HG03469 (cell line): ENCODE data around the gene BHLHE23.

ENCODE experiments used
- ATAC-seq: cut with Tn5 transposase; IDR thresholded peaks from one replicate; pipeline ENCODE4 v1.9.1; 2021; ENCODE audit warnings: mild to moderate bottlenecking, moderate library complexity, moderate number of reproducible peaks; ENCODE audit not compliant: unreplicated experiment

Gene BHLHE23

GRCh38 chr20:63026582-63027165 is 19.9 kb upstream of the BHLHE23 start:
- ATAC-seq: no peak

DNA sequence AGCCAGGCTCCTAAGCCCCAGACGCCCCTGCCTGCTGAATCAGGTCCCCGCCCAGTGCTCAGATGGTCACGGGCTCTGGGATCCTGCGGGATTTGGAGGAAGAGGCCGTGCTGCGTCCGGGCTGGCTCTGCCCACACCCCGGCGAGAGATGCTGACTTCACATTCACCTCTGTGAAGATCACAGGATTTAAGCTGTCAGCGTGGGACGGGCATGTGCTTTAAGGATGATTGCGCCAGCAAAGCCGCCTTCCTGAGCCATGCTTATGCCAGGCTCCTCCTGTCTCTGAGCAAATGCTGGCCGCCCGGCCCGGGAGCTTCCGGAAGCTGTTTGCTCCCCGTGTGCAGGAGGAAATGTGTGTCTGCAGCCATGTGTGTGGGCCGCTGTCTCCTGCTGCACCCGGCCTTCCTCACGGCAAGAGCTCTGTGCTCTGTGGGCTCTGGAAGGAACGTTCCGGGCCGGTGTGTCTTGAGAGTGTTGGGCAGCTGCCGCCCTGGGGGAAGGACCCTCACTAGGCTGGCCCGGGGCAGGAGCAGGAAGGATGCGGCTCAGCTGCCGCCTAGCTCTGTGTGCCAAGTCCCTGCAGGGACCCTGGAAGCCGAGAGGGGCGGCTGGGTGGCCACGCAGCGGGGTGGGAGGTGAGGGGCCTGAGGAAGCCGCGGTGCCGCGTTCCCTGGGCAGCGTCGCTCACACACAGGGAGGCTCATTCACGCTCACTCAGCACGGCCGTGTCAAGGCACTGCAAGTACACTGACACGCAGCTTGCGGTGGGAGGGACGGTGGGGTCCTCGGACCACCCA is 19.0 kb upstream of the BHLHE23 start:
- no peak for ATAC-seq

DNA sequence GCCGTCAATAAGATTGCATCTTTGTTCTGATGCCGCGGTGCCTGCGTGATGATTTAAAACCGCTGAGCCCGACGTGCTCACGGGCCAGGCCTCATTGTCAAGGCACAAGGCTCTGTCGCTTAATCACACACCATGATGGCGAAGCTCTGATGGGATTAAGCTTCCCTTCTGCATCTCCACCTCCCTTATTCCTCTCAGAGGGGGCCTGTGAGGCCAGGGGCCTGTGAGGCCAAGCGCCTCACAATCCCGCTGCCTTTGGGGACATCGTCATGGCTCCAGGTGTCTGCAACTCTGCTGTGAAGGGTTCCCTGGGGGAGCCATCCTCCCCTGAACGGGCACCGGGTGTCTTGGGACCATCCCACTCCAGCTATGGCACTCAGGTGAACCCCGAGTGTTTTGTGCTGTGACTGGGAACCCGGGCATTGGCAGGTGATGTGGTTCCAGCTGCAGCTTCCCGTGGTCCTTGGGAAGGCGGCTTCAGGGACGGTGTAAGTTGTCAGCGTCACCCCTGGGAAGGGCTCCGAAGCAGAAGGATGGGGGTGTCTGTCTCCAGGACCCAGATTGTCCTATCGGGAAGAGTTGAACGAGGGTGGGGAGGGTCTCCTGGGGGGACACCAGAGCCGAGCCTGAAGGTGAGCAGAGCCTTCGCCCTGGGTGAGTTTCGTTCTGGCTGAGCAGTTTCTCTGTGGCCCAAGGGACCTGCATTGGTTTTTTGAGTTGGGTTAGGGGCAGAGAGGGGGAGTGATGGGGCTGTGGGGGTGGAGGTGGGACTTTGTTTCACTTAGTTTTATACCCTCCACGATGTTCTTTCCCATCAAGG is 18.0 kb upstream of the BHLHE23 start:
- no peak for ATAC-seq

GRCh38 chr20:63023936-63024571 is 17.3 kb upstream of the BHLHE23 start:
- ATAC-seq: no peak

GRCh38 chr20:63023071-63023935 is 16.5 kb upstream of the BHLHE23 start:
- ATAC-seq: no peak

DNA sequence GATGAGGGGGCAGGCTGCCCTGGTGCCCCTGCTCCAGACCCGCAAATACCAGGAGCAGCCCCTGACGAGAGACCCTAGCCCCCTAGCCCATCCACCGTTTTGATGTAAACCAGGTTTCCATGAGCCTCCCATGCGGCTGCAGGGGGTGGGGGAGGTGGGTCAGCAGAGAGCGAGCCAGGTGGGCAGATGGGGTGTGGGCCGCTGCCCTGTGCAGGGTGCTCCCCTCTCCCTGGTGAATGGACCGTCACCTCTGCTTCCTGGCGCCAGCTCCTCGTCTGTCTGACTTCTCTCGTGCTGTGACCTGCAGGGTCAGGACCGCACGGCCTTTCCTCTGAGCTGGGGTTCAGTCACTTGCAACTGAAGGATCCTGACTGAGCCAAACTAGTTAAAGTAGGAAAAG is 15.7 kb upstream of the BHLHE23 start:
- no peak for ATAC-seq

DNA sequence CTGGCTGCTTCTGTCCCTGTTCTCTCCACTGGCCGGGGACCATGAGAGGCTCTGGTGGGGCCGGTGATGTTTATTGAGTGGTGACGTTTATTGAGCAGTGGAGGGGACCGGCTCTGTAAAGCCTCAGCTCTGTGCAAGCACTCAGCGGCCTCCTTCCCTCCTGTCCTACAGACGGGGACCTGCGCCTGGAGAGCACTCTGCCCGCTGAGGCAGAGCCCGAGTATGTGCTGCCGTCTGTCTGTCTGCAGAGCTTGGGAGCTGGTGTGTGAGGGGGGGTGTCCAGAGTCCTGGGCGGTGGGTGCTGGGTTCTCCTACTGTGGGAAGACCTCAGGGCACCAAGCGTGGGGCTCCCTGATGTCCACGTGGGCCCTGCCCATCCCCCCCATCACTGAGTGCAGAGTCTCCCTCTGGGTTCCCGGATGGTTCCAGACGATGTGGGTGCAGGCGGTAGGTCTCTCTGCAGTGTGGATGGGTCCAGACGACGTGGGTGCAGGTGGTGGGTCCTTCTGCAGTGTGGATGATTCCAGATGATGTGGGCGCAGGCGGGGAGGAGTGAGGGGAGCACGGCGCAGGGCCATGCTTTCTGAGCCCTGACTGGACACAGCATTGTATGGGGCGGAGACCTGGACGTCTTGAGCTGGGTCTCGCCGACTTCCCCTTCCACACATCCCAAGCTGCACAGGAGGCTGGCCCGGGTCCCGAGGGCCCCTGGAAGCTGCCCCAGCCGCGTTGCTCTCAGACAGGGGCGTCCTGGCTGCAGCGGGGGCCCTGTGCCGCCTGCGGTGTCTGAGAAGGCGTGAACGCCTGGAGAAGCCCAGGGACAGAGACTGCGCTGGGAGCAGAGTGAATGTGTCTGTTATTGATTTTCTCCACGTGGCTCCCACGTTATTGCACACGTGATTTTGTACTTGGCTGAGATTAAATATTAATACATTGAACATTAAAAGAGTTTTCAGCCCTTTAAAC is 14.9 kb upstream of the BHLHE23 start:
- no peak for ATAC-seq

DNA sequence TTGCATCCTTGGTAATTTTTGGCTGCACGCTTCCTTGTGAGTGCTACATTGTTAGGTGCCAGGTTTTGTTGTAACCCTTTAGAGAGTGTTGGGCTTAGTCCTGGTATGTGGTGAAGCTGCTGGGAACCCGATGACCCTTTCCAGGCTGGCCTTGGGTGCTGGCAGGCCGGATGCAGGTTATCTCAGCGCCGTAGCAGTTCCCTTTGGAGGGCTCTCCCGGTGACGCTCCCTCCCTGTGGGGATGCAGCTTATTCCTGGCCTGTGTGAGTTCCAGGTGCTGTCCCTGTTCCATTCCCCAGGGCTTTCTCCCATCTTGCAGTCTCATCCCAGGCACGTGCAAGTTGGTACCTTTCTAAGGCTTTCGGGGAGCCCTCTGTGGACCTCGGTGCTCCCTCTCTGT is 13.9 kb upstream of the BHLHE23 start:
- ATAC-seq: no peak

DNA sequence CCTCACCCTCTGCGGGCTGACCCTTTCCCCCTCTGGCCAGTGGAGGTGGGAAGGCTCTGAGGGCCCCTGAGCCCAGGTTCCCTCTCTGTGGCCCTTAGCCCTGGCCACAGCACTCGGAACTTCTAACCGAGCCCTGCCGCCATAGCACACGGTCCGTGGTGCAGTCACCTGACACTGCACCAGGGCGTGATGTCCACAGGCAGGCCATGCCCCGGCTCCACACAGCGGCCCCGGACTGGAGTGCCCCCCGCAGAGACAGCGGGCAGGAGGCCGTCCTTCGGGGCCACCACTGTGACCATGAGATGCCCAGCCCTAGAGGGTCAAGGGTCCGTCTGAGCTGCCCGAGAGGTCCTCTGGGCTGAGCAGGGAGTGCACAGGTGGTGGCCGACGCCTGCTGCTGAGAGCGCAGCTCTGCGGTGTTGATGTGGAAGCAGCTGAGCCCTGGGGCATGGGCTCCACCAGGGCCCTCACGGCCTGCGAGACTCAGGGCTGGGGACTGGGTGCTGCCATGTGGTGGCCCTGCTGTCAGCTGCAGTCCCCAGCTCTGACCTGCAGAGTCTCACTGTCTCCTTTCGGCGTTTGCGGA is 11.2 kb upstream of the BHLHE23 start:
- ATAC-seq: no peak

GRCh38 chr20:63017076-63017825 is 10.5 kb upstream of the BHLHE23 start:
- no peak for ATAC-seq

DNA sequence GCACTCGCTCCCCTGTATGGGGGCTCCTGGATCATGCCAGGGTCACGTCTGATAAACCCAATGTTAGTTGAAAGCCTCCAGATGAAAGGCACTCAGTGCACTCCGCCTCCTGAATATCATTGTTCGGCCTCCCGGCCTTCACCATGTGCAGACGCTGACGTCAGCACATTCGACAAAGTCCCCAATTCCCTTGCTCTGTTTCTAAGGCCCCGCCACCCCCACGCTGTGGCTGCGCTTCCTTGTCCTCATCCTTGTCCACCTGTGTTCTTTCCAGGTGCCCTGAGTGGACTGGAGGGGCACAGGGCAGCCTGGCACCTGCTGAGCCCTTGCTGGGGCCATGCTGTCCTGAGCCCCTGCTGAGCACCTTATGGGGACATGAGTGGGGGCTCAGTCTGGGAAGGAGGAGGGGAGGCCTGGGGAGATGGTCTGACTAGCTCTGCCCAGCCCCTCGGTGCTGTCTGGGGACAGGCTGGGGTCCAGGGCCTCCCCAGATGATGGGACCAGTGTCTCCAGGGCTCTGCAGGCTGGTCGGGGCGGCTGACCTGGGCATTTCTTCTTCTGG is 9.8 kb upstream of the BHLHE23 start:
- no peak for ATAC-seq

DNA sequence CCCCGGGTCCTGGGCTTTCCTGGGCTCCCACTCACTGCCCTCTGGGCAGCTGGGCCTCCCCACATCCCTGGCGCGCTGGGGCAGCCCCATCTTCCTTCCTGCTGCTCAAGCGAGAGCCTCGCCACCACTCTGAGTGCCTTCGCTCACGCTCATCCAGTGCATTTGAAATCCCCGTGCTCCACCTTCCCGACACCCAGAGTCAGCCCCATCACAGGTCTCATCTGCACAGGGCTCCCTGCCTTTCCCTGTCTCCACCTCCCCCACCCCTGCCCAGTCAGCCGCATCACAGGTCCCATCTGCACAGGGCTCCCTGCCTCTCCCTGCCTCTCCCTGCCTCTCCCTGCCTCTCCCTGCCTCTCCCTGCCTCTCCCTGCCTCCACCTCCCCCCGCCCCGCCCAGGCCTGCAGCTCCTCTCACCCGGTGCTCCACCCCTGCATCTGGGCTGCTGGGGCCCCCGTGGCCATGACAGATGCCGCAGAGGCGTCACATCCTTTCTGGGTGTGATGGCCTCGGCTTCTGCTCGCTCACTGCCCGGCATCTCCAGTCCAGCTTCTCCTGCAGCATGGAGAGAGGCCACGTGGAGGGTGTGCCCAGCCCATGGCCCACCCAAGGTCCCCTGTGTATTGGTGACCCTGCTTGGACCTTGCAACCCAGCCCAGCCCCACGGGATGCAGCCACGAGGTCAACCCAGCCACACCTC is 9.0 kb upstream of the BHLHE23 start:
- ATAC-seq: no peak

DNA sequence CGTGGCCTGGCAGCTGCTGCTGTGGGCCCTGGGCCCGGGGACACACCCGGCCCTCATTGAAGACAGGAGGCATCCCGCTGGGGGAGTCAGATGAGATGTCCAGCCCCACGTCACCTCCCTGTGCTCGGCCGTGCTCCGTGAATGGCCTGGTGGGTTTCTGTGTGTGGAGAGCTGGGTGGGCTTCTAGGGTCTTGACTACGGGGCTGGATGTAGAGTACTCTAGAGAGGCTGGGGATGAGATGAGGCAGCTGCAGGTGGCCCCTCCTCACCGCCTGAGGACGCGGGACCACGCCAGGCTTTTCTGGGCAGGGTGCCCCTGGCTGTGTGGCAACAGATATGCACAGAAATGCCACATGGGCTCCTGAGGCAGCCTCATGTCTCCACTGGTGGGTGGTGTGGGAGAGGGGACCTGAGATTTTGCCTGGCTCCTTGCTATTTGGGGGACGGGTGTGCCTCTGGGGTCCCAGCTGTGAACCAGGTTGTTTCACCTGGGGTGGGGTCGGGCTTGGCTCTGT is 8.4 kb upstream of the BHLHE23 start:
- ATAC-seq: no peak

GRCh38 chr20:63014710-63015109 is 7.9 kb upstream of the BHLHE23 start:
- no peak for ATAC-seq

GRCh38 chr20:63014287-63014686 is 7.5 kb upstream of the BHLHE23 start:
- ATAC-seq: no peak

DNA sequence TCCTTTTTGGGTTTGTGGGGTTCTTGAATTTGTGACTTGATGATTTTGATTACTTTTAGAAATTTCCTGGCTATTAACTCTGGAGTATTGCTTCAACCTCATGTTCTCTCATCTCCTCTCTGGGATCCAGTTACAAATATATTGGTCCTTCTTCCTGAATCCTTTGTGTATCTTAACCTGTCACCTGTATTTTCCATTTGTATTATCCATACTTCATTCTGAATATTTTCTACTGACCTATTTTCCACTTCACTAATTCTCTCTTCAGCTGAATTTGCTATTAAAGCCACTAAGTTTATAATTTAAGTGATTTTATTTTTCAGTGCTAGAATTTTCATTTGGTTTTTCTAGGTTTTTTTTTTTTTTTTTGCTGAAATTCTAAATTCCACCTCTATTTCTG is 6.4 kb upstream of the BHLHE23 start:
- ATAC-seq: no peak

DNA sequence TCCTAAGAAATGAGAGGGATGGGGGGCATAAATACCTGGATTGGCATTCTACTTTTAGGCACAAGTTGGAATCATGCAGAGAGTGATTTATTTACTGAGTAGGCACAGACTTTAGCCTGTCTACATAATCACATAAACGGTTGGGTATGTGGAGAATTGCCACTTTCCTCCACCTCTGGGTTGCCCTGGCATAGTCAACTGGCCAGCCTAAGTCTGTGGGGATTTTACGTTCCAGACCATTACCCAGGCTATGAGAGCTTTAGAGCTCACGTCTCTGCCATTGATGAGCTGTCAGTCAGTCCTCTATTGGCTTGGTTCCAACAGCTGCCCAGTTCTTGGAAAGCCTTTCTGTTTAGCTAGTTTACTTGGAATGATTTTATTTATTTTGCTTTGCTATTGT is 5.0 kb upstream of the BHLHE23 start:
- ATAC-seq: no peak
